ENCODE results near the gene REXO1. TPM values are rescaled to one million over a fixed set of nuclear protein-coding genes. Genes with fewer than 3 reads are reported as not detected.

REXO1 gene
- total and polyA plus RNA-seq, 9 of the 15 experiments (the other 6 are each of a cell fraction or from before 2014, with no cell fraction given) = 0.04 to 63.3 (median 15.8) TPM

DNA sequence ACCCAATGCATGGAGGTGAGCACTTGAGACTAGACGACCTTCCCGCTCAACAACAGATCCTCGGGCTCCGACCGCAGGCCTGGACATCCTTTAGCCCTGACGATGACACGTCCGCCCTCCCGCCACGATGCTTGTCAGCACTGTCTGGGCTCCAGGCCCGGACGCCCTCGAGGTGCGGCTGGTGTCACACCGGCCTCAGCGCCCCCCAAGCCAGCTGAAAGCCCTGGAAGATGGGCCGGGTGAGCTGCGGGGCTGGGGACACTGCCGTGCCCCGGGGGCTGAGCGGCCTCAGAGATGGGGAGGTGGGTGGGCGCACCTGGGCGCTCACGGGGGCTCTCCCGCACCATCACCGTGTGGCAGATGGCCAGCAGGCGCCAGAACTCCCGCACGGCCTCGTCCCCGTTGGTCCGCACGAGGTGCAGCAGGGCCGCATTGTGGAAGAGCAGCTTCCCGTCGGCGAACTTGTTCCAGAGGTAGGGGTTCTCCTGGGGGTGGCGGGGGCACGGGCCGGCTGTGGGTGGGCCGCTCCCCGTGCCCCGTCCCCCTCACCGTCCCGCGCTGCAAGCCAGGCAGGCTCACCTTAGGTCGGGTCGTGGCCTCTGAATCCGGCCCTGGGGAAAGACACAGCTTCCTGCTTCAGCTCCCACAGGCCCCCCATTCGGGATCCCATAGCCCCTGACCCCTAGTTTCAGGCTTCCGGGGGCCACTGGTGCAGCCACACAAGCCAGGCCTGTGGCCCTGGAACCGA, 51.7 kb downstream of the REXO1 start:
- Histone ChIP-seq H3K27ac (ENCODE audit: extremely low read depth, low read depth, low read length) (no peak overlapping the region; the same call in 2 of the 3 replicates), H3K9ac (ENCODE audit: insufficient read depth in 1 of 2, low read depth in 2 of 2, low read length in 2 of 2) (peak overlapping the region in 1 of 2 experiments; percentile 90; a peak in 3 of 4 replicates), H3K4me1 (replicated peaks in 1 of 2; ENCODE audit: control insufficient read depth in 2 of 2, insufficient read depth in 2 of 2, low read length in 2 of 2) (peaks cover 0 to 40% of the 10 kb centered on the region in 2 experiments; a peak in 3 of 5 replicates), H4K20me1 (replicated peaks; ENCODE audit: control insufficient read depth, insufficient read depth, low read length) (no peaks in the 10 kb centered on the region), H3K79me2 (ENCODE audit: control insufficient read depth, insufficient read depth, low read length) (no peaks in the 10 kb centered on the region), H2AFZ (ENCODE audit: low read depth, low read length) (peak overlapping the region; percentile 91), H3K36me3 (ENCODE audit: control insufficient read depth, insufficient read depth, low read length) (peaks cover 4% of the 10 kb centered on the region; the same call in 1 of the 3 replicates), H3K4me3 (no peak overlapping the region), H3K4me2 (ENCODE audit: insufficient read depth, low read length) (peak overlapping the region; percentile 78), H3K9me1 (ENCODE audit: control insufficient read depth, insufficient read depth, low read length) (peaks cover 3% of the 10 kb centered on the region), H3K27me3 (ENCODE audit: control insufficient read depth in 2 of 2, insufficient read depth in 2 of 2, low read length in 2 of 2) (no peaks in the 10 kb centered on the region), H3K9me3 (replicated peaks; ENCODE audit: control insufficient read depth, insufficient read depth, low read depth, low read length) (no peaks in the 10 kb centered on the region)
- peak; percentile 16; the same call in 2 of the 3 replicates for ATAC-seq
- 46% methylated on average over 14 of the region's 52 CpGs for WGBS (ENCODE audit: insufficient coverage, low coverage, missing lambda C conversion rate)
- FAIRE-seq = no peak
- POLR2A ChIA-PET = interaction anchor here (0.5 to 1.0 kb wide), 3 partner anchors 10 to 133 kb away, joined by 3 to 4 read pairs (median 3); no protein-coding TSS in a partner anchor
- in situ Hi-C loops (cut with MboI) (no loop called here), intact Hi-C loops (cut with micrococcal nuclease) (no loop called here)
- CTCF ChIA-PET (ENCODE audit: low intra/inter-chr PET ratio) = interaction anchor here (0.5 to 3.3 kb wide), 7 partner anchors 15 to 933 kb away, joined by 3 to 29 read pairs (median 4); partner anchors contain the start of gene UQCR11
- no peak for DNase-seq (ENCODE audit: extremely low read depth in 1 of 4, low spot score in 3 of 4)
- no TSS peak for BruUV-seq (replicated peaks)
- TF ChIP-seq HMGN3 (IDR thresholded peaks at IDR 0.05; ENCODE audit: borderline replicate concordance, extremely low read depth, insufficient read length, low read depth, low read length) = no peak
- TF ChIP-seq, protein P1, sequence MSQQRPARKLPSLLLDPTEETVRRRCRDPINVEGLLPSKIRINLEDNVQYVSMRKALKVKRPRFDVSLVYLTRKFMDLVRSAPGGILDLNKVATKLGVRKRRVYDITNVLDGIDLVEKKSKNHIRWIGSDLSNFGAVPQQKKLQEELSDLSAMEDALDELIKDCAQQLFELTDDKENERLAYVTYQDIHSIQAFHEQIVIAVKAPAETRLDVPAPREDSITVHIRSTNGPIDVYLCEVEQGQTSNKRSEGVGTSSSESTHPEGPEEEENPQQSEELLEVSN (IDR thresholded peaks at IDR 0.05; ENCODE audit: borderline replicate concordance in 1 of 2, extremely low read depth in 1 of 2, insufficient read depth in 1 of 2, insufficient read length in 1 of 2, low read depth in 1 of 2, low read length in 1 of 2, poor library complexity in 1 of 2, severe bottlenecking in 1 of 2) = peak in 1 of 2 experiments; percentile 47
- no peak for TF ChIP-seq HNRNPL (IDR thresholded peaks at IDR 0.05; ENCODE audit: low read depth, low read length)
- TF ChIP-seq, protein P2, sequence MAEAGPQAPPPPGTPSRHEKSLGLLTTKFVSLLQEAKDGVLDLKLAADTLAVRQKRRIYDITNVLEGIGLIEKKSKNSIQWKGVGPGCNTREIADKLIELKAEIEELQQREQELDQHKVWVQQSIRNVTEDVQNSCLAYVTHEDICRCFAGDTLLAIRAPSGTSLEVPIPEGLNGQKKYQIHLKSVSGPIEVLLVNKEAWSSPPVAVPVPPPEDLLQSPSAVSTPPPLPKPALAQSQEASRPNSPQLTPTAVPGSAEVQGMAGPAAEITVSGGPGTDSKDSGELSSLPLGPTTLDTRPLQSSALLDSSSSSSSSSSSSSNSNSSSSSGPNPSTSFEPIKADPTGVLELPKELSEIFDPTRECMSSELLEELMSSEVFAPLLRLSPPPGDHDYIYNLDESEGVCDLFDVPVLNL (CRISPR knock-in tag; IDR thresholded peaks at IDR 0.05; ENCODE audit: low read depth) = 0 out of 2 replicates have a peak, but pooled peaks have one; percentile 60
- no peak for TF ChIP-seq PHTF2 (CRISPR knock-in tag; IDR thresholded peaks at IDR 0.05)
- no peak for TF ChIP-seq ZNF140 (CRISPR knock-in tag; IDR thresholded peaks at IDR 0.05)
- no peak for TF ChIP-seq NR0B1 (IDR thresholded peaks at IDR 0.05; ENCODE audit: partially characterized antibody)
- no peak for TF ChIP-seq SLC30A9 (CRISPR knock-in tag; IDR thresholded peaks at IDR 0.05)
- TF ChIP-seq CHD1 (IDR thresholded peaks at IDR 0.05; ENCODE audit: low read length) = no peak
- TF ChIP-seq YBX1 (IDR thresholded peaks at IDR 0.05) = no peak
- TF ChIP-seq MAX (CRISPR knock-in tag; IDR thresholded peaks at IDR 0.05) = no peak
- no peak for TF ChIP-seq ZNF655 (CRISPR knock-in tag; IDR thresholded peaks at IDR 0.05)
- TF ChIP-seq USF2 (CRISPR knock-in tag; IDR thresholded peaks at IDR 0.05) = no peak

All from K562 (cell line).